K562 (cell line): ENCODE measurements around the gene HSF4. TPM values are rescaled to one million over a fixed set of nuclear protein-coding genes. Genes with fewer than 3 reads are reported as not detected.
A peak's percentile ranks its signal among the peaks of the same experiment; 100 is the strongest.

Experiments
- AFF4 ChIP-seq: sonication (generic); formaldehyde crosslinking; IDR thresholded peaks from 2 replicates; pipeline ENCODE4 v1.8.0; 2023; ENCODE audit warnings: mild to moderate bottlenecking, missing genetic modification reagents
- ID3 ChIP-seq, 2 experiments: fragments of 250-450 bp in 1 of 2; fragments of 450-650 bp in 1 of 2; sonication (Bioruptor Pico) in 1 of 2; IDR thresholded peaks; 2 replicates each; pipeline versions ENCODE4 v1.6.1 to v1.8.0; 2016 to 2021; ENCODE audit warnings: mild to moderate bottlenecking in 2 of 2, moderate library complexity in 2 of 2, missing compliant biosample characterization in 1 of 2, missing genetic modification characterization in 1 of 2
- SIN3A ChIP-seq, 2 experiments: fragments of 150-350 bp in 1 of 2; IDR thresholded peaks; 2 replicates each; pipeline ENCODE4 v1.6.1; 2011 to 2016; ENCODE audit warnings: borderline replicate concordance in 2 of 2, low read depth in 2 of 2, low read length in 2 of 2, mild to moderate bottlenecking in 2 of 2, moderate library complexity in 2 of 2; ENCODE audit not compliant: control insufficient read depth in 1 of 2
- polyA plus RNA-seq, 8 experiments: library from polyadenylated mRNA; depleted of rRNA in 4 of 8; stranded (reverse) in 5 of 8; unstranded in 3 of 8; fragments of >200 nt; fragmentation: Nextera tagmentation in 2 of 8; fragmentation: Illumina TruSeq in 1 of 8; extraction: Ambion mirVana in 2 of 8; extraction: Trizol in 1 of 8; gene quantifications; 2 replicates each; pipeline versions ENCODE4 v1.2.1 to v1.2.3, GENCODE V29; 2011 to 2014; ENCODE audit warnings: inconsistent platforms in 1 of 8, missing spikeins in 1 of 8
- total RNA-seq, 7 experiments: library from RNA; depleted of rRNA in 6 of 7; stranded (reverse); fragments of >200 nt in 6 of 7; fragmentation: Illumina TruSeq in 2 of 7; extraction: Trizol in 2 of 7; gene quantifications; 2 replicates each; pipeline versions ENCODE4 v1.2.1 to v1.2.3, GENCODE V29; 2011 to 2021; ENCODE audit warnings: low replicate concordance in 1 of 7

HSF4 gene
- total and polyA plus RNA-seq, 9 of the 15 experiments (the other 6 are each of a cell fraction or from before 2014, with no cell fraction given): 0.50 to 35.4 (median 8.8) TPM; not detected in 1

GRCh38 chr16:67184995-67185650 is 20.6 kb downstream of the HSF4 start (continued):
- TF ChIP-seq ID3 (CRISPR knock-in tag; IDR thresholded peaks at IDR 0.05) (no peak), ID3 (tag; IDR thresholded peaks at IDR 0.05) (0 out of 2 replicates have a peak, but pooled peaks have one; percentile 60), AFF4 (peak; percentile 98), SIN3A (IDR thresholded peaks at IDR 0.05; ENCODE audit: borderline replicate concordance in 2 of 2, control insufficient read depth in 1 of 2, low read depth in 2 of 2, low read length in 2 of 2) (peak; percentile 92 to 99)
